Measurements from ENCODE around the gene PRKAG2. TPM values are rescaled to one million over a fixed set of nuclear protein-coding genes. Genes with fewer than 3 reads are reported as not detected.
A peak's percentile ranks its signal among the peaks of the same experiment; 100 is the strongest.

Gene PRKAG2
- total and polyA plus RNA-seq, 2 of the 8 experiments (the other 6 are each of a cell fraction or from before 2014, with no cell fraction given), result 7.5 to 18.1 TPM

GRCh38 chr7:151862606-151863381 lies 14.1 kb downstream of the PRKAG2 start:
- no peaks in the 10 kb centered on the region for H3K9me3 ChIP-seq (ENCODE audit: insufficient read depth in 2 of 2, low read depth in 1 of 2, low read length in 1 of 2)
- H2AFZ ChIP-seq (ENCODE audit: low read length), result no peak overlapping the region
- no peak overlapping the region for H2BK5ac ChIP-seq (ENCODE audit: low read depth, low read length)
- ChIA-PET POLR2A (ENCODE audit: partially characterized antibody) (no interaction called here), CTCF (ENCODE audit: partially characterized antibody) (interaction anchor here (0.6 to 2.0 kb wide), 20 partner anchors 10 to 277 kb away, joined by 3 to 7 read pairs (median 4); no protein-coding TSS in a partner anchor)
- FAIRE-seq (no peak), DNase-seq (ENCODE audit: low read depth in 1 of 2, low spot score in 2 of 2) (no peak)
- no peaks in the 10 kb centered on the region; a peak in 2 of 7 replicates for H3K4me1 ChIP-seq (replicated peaks in 1 of 4; ENCODE audit: control insufficient read depth in 3 of 4, insufficient read depth in 4 of 4, low read length in 3 of 4)
- H2AK5ac ChIP-seq (ENCODE audit: low read depth, low read length), result no peak overlapping the region
- H2BK12ac ChIP-seq (ENCODE audit: low read depth, low read length), result no peak overlapping the region
- H3K18ac ChIP-seq (ENCODE audit: extremely low read depth, low read length), result no peak overlapping the region
- H3K4ac ChIP-seq (replicated peaks; ENCODE audit: insufficient read length, low read depth, low read length), result no peak overlapping the region
- H3K9ac ChIP-seq (replicated peaks in 1 of 4; ENCODE audit: extremely low read depth in 1 of 4, low read depth in 3 of 4, low read length in 3 of 4), result no peak overlapping the region
- 0 out of 2 replicates have a peak overlapping the region, but pooled peaks have one; percentile 78 for H4K8ac ChIP-seq (ENCODE audit: extremely low read depth, insufficient read depth, low read length)
- H3K23me2 ChIP-seq (ENCODE audit: low read depth, low read length), result no peaks in the 10 kb centered on the region
- H2BK20ac ChIP-seq (ENCODE audit: low read length), result no peak overlapping the region
- no peaks in the 10 kb centered on the region for H3K79me2 ChIP-seq (ENCODE audit: control insufficient read depth in 1 of 2, insufficient read depth in 2 of 2, low read length in 2 of 2)
- no peak overlapping the region for H3K14ac ChIP-seq (ENCODE audit: insufficient read length)
- 91% methylated on average over 16 of the region's 21 CpGs; no CpG with 5 or more reads in 1 of the 2 experiments for WGBS, 2 experiments (ENCODE audit: extremely low coverage in 1 of 2, insufficient coverage in 1 of 2, insufficient read length in 1 of 2, insufficient replicate concordance in 2 of 2, low coverage in 1 of 2, low lambda C conversion rate in 2 of 2, missing lambda C conversion rate in 1 of 2)
- H3K36me3 ChIP-seq (ENCODE audit: control insufficient read depth in 2 of 4, insufficient read depth in 4 of 4, low read length in 3 of 4), result no peaks in the 10 kb centered on the region
- H3K23ac ChIP-seq (ENCODE audit: insufficient read length), result no peak overlapping the region
- H4K20me1 ChIP-seq (replicated peaks in 1 of 2; ENCODE audit: control insufficient read depth in 1 of 2, insufficient read depth in 2 of 2, low read length in 2 of 2), result no peaks in the 10 kb centered on the region
- H2BK15ac ChIP-seq (ENCODE audit: low read length), result no peak overlapping the region
- no peaks in the 10 kb centered on the region for H3K27me3 ChIP-seq (replicated peaks in 1 of 4; ENCODE audit: control insufficient read depth in 3 of 4, extremely low read depth in 1 of 4, insufficient read depth in 3 of 4, low read length in 3 of 4)
- no peak overlapping the region for H3K27ac ChIP-seq (ENCODE audit: low read depth, low read length)
- no peak overlapping the region for H2BK120ac ChIP-seq (replicated peaks; ENCODE audit: low read depth, low read length)
- H3K4me2 ChIP-seq (ENCODE audit: insufficient read depth in 1 of 2, low read depth in 2 of 2, low read length in 2 of 2), result no peak overlapping the region
- no peaks in the 10 kb centered on the region for H3K79me1 ChIP-seq (ENCODE audit: low read depth, low read length)
- H3K4me3 ChIP-seq (ENCODE audit: extremely low read depth in 1 of 4, insufficient read depth in 2 of 4, low read depth in 3 of 4, low read length in 4 of 4), result no peak overlapping the region
- no peak overlapping the region for H4K5ac ChIP-seq (ENCODE audit: insufficient read length, low read depth, low read length)
- no peak overlapping the region for H4K91ac ChIP-seq (replicated peaks; ENCODE audit: insufficient read length, low read length)
- no peak overlapping the region for H3K56ac ChIP-seq (replicated peaks; ENCODE audit: insufficient read length, low read depth, low read length)
- TF ChIP-seq PHF8 (conservative IDR thresholded peaks at IDR 0.05; ENCODE audit: low read depth, low read length) (no peak), RXRA (IDR thresholded peaks at IDR 0.05; ENCODE audit: insufficient read depth, low read depth, low read length) (no peak), HDAC6 (IDR thresholded peaks at IDR 0.05; ENCODE audit: low read depth, low read length) (no peak), ZNF274 (IDR thresholded peaks at IDR 0.05; ENCODE audit: borderline replicate concordance, extremely low read depth, low read length) (no peak), EP300 (IDR thresholded peaks at IDR 0.05; ENCODE audit: borderline replicate concordance in 1 of 2, low read depth in 2 of 2, low read length in 2 of 2) (no peak), ATF2 (IDR thresholded peaks at IDR 0.05; ENCODE audit: low read length) (no peak)
- TF ChIP-seq, protein P1, sequence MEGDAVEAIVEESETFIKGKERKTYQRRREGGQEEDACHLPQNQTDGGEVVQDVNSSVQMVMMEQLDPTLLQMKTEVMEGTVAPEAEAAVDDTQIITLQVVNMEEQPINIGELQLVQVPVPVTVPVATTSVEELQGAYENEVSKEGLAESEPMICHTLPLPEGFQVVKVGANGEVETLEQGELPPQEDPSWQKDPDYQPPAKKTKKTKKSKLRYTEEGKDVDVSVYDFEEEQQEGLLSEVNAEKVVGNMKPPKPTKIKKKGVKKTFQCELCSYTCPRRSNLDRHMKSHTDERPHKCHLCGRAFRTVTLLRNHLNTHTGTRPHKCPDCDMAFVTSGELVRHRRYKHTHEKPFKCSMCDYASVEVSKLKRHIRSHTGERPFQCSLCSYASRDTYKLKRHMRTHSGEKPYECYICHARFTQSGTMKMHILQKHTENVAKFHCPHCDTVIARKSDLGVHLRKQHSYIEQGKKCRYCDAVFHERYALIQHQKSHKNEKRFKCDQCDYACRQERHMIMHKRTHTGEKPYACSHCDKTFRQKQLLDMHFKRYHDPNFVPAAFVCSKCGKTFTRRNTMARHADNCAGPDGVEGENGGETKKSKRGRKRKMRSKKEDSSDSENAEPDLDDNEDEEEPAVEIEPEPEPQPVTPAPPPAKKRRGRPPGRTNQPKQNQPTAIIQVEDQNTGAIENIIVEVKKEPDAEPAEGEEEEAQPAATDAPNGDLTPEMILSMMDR (IDR thresholded peaks at IDR 0.05; ENCODE audit: control extremely low read depth in 1 of 3, insufficient read depth in 1 of 3, low read depth in 1 of 3, low read length in 3 of 3), result no peak

All from H1 (cell line).